ENCODE results near the gene SSX2.
"Not testable (repeated sequence)": the region's sequence is repeated elsewhere in the genome, so short reads cannot be mapped to it uniquely, and the experiment has no call there.

Gene SSX2

GRCh38 chrX:52707078-52707477, at the start of gene SSX2:
Gene SSX2, minus strand, starts transcription at chrX:52707178. Its CDS starts 1,429 bp downstream, at chrX:52705749.
- not testable (repeated sequence) for DNase-seq

- DNase-seq, result not testable (repeated sequence)
These were observed 44.0 kb upstream of the SSX2 start, which contains the start of gene SSX2B for GRCh38 chrX:52750952-52751351. Gene SSX2B, plus strand, starts transcription at chrX:52751252. Its CDS starts 1,429 bp downstream, at chrX:52752681.

- DNase-seq, result not testable (repeated sequence)
These were observed 14.9 kb downstream of the SSX2 start for GRCh38 chrX:52692034-52692433.

GRCh38 chrX:52662218-52662617, 44.8 kb downstream of the SSX2 start:
- not testable (repeated sequence) for DNase-seq

GRCh38 chrX:52655475-52655874, 51.5 kb downstream of the SSX2 start:
- not testable (repeated sequence) for DNase-seq

GRCh38 chrX:52654800-52655199, 52.2 kb downstream of the SSX2 start, which contains the start of gene SSX7:
Gene SSX7, minus strand, starts transcription at chrX:52654900. Its CDS starts 1,428 bp downstream, at chrX:52653472.
- not testable (repeated sequence) for DNase-seq

GRCh38 chrX:52650676-52651075, 56.3 kb downstream of the SSX2 start:
- not testable (repeated sequence) for DNase-seq

- DNase-seq, result not testable (repeated sequence)
These were observed 58.0 kb downstream of the SSX2 start for GRCh38 chrX:52648956-52649355.

Measured in EL (cell line).